ENCODE measurements around the gene KDM7A.

DNA sequence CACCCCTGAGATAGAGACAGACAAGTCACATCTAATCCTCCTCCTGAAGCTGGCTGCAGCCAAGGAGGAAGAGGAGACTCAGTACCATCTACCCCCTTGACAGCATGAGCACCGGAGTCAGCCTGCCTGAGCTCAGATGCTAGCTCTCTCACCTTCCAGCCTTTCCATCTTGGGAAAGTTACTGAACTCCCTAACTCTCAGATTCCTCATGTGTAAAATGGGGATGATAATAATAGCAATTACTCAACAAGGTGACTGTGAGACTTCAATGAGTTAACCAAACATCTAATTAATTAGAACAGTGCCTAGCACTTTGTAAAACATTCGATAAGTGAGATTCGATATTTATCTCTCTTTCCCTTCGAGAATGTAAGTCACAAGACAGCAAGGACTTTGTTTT, 6.4 kb downstream of the KDM7A start:
- no peak for TF ChIP-seq TCF4 (CRISPR knock-in tag; IDR thresholded peaks at IDR 0.05; ENCODE audit: borderline replicate concordance)
- TF ChIP-seq RARB (CRISPR knock-in tag; IDR thresholded peaks at IDR 0.05), result no peak
- TF ChIP-seq ARNTL (CRISPR knock-in tag; IDR thresholded peaks at IDR 0.05; ENCODE audit: borderline replicate concordance, low read depth), result no peak
- no peak for TF ChIP-seq OSR1 (CRISPR knock-in tag; IDR thresholded peaks at IDR 0.05)
- no peak for TF ChIP-seq ZFP30 (CRISPR knock-in tag; IDR thresholded peaks at IDR 0.05)
- TF ChIP-seq ZC3H10 (CRISPR knock-in tag; IDR thresholded peaks at IDR 0.05), result no peak
- TF ChIP-seq ZNF8 (CRISPR knock-in tag; IDR thresholded peaks at IDR 0.05), result no peak
- no peak for TF ChIP-seq ZFP3 (CRISPR knock-in tag; IDR thresholded peaks at IDR 0.05)
- TF ChIP-seq, protein P1, sequence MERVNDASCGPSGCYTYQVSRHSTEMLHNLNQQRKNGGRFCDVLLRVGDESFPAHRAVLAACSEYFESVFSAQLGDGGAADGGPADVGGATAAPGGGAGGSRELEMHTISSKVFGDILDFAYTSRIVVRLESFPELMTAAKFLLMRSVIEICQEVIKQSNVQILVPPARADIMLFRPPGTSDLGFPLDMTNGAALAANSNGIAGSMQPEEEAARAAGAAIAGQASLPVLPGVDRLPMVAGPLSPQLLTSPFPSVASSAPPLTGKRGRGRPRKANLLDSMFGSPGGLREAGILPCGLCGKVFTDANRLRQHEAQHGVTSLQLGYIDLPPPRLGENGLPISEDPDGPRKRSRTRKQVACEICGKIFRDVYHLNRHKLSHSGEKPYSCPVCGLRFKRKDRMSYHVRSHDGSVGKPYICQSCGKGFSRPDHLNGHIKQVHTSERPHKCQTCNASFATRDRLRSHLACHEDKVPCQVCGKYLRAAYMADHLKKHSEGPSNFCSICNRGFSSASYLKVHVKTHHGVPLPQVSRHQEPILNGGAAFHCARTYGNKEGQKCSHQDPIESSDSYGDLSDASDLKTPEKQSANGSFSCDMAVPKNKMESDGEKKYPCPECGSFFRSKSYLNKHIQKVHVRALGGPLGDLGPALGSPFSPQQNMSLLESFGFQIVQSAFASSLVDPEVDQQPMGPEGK (CRISPR knock-in tag; IDR thresholded peaks at IDR 0.05; ENCODE audit: borderline replicate concordance), result no peak
- TF ChIP-seq, protein P2, sequence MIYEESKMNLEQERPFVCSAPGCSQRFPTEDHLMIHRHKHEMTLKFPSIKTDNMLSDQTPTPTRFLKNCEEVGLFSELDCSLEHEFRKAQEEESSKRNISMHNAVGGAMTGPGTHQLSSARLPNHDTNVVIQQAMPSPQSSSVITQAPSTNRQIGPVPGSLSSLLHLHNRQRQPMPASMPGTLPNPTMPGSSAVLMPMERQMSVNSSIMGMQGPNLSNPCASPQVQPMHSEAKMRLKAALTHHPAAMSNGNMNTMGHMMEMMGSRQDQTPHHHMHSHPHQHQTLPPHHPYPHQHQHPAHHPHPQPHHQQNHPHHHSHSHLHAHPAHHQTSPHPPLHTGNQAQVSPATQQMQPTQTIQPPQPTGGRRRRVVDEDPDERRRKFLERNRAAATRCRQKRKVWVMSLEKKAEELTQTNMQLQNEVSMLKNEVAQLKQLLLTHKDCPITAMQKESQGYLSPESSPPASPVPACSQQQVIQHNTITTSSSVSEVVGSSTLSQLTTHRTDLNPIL (CRISPR knock-in tag; IDR thresholded peaks at IDR 0.05; ENCODE audit: low read depth), result no peak
- TF ChIP-seq BACH2 (CRISPR knock-in tag; IDR thresholded peaks at IDR 0.05; ENCODE audit: borderline replicate concordance), result no peak
- TF ChIP-seq ISL1 (CRISPR knock-in tag; IDR thresholded peaks at IDR 0.05), result no peak
- TF ChIP-seq PPARA (CRISPR knock-in tag; IDR thresholded peaks at IDR 0.05; ENCODE audit: borderline replicate concordance), result no peak
- TF ChIP-seq TOX (CRISPR knock-in tag; IDR thresholded peaks at IDR 0.05; ENCODE audit: borderline replicate concordance), result no peak

Data from SK-N-SH treated with all-trans-retinoic acid at 6 μM for 48 hours (cell line).